ACHN (cell line): ENCODE results near the gene CUBN.
A peak's percentile ranks its signal among the peaks of the same experiment; 100 is the strongest.

ENCODE experiments used
- DNase-seq: peaks from one replicate; pipeline ENCODE4 v3.0.0-alpha.2; 2015
- in situ Hi-C: cut with HindIII; loops from 2 replicates; pipeline ENCODE4 v1.10.0; 2017; ENCODE audit warnings: low sequenced_read_pairs, low pct_ligation_motif_present, low pct_unique_long_range_greater_than_20kb

Gene CUBN

DNA sequence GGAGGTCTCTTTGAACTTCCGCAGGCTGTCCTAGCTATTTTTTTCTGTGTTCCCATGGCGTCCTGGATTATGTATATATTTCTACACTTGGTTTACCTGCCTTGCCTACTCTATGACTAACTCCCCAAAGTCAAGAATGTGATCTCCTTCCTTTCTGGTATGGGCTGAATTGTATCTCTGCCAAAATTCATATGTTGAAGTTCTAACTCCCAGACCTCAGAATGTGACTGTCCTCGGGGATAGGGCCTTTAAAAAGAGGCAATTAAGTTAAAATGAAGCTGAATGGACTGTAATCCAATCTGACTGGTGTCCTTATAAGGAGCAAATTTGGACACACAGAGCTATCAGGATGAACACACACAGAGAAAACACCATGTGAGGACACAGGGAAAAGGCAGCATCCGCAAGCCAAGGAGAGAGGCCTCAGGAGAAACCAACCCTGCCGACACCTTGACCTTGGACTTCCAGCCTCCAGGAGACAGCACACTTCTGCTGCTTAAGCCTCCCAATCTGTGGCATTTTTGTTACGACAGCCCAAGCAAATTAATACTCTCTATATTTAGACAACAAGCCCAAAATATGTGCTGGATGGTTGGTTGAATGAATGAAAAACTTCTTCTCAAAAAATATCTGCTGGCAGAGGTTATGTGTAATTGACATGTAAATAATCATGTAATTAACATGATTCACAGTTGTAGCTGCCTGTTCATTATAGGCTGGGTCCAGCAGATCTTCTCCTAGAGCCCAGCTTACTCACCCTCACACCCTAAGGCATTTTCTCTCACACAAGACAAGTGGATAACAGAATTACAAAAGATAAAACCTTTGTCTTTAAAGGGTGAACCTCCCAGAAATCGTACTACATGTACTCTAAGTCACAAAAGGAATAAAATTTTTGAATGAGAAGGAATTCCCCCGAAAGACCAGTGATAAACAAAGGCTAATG is 123.7 kb downstream of the CUBN start:
- in situ Hi-C loops, result no loop called here
- DNase-seq, result no peak

DNA sequence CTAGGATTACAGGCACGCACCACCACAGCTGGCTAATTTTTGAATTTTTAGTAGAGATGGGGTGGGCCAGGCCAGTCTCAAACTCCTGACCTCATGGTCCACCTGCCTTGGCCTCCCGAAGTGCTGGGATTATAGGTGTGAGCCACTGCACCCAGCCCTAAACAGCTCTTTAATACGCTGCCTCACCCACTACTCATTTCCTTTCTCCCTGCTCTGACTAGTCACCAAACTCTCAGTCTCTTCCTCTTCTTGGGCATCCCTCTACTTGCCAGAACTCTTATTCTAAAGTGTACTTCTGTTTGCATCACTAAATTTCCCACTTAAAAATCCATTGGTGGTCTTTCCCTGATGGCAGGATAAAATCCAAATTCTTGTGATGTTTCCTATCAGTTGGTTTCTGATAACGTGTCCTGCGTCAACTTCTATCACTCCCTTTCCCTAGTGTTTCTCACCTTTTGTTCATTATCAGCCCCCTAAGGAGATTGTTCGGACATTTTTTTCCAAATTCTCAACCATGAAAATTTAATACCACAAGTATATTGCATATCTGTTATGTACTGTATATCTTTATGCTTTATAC is 124.7 kb downstream of the CUBN start:
- no peak for DNase-seq
- in situ Hi-C loops, result no loop called here

DNA sequence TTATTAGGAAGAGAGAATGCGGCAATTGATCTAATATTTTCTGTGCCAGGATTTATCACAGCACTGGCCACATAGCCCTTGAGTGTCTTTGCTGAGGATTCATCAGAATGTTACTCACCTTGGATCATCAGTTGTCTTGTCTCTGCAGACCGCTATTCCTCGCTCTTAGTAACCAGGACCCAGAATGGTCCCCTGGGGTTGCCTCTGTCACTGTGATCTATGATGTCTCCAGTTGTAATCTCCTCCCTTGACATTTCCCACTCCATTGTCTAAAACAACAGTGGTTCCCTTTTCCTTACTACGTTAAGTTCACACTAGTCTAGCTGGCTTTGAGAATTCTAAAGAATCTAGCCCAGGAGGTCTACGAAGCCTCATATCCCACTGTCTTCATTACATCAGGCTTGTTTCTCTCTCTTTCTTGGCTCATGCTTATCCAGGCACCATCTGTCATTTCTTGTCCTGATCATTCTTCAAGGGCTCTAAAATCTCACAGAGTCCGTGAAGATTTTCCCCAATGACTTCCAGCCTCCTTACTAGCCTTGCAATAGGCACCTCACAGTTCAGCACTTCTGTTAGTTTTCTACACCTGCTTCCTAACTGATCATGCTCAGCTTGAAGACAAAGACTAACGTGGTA is 125.8 kb downstream of the CUBN start:
- no peak for DNase-seq
- in situ Hi-C loops, result no loop called here

DNA sequence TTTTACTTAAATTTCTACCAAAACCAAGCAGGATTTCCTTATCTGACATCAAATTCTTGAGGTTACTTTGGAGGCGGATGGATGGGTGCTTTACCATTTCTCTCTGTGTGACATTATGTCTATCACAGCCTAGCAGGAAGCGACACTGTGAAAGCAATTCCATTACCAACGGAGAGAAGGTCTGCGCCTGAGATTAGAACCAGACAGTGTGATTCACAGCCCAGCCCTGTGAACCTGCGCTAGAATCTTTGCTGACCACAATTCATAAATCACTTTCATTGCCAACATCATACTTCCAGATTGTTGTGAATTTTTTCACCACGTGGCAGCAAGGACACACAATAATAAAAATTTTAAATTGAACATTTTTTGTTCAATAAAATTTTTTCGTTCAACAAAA is 126.5 kb downstream of the CUBN start:
- DNase-seq, result no peak

DNA sequence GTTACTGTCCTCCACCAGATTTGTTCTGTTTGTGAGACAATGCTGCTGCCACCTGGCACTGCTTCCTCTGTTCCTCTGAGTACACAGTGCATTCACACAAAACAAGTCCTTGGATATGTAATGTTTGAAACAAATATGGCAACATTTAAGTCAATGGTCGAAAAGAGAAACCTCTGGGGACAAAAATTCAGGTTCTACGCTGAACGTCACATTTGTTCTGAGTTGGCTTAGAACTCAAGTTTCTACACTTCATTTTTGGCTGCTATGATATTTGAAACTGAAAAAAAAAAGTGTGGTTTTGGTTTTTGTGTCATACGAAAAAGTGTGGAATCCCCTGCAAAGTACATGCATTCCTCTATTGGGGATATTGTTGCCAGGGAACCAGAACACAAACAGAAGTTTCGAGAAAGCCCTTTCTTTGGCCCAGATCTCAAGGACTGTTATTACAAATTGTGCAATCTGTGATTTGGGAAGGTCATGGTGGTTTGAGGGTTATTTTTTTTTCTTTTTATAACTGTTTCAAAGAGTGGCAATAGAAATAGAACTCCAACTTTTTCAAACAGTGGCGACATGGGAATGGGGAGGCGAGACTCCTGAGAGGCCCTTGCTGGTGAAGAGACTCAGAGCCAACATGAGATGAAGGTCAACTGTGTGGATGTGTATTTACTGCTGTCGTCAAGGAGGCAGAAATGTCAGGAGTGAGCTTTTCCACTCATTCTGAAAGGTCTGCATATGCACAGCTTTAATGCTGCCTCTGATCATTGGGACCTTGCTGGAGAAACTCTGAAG is 127.5 kb downstream of the CUBN start:
- DNase-seq, result no peak
- in situ Hi-C loops, result no loop called here

More for the DNA sequence above, 126.5 kb downstream of the CUBN start:
- in situ Hi-C loops, result no loop called here

DNA sequence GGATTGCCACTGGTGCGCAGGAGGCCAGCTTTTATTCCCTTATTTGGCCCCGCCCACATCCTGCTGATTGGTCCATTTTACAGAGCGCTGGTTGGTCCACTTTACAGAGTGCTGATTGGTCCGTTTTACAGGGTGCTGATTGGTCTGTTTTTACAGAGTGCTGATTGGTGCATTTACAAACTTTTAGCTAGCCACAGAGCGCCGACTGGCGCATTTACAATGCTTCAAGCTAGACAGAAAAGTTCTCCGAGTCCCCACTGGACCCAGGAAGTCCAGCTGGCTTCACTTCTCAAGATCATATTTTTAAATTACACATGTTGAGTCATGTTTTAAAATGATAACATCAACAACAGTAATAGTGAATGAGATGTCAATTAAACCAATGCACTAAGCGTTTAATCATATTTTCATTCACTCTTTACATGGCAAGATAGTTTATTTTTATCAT is 128.3 kb downstream of the CUBN start:
- in situ Hi-C loops, result no loop called here
- no peak for DNase-seq

DNA sequence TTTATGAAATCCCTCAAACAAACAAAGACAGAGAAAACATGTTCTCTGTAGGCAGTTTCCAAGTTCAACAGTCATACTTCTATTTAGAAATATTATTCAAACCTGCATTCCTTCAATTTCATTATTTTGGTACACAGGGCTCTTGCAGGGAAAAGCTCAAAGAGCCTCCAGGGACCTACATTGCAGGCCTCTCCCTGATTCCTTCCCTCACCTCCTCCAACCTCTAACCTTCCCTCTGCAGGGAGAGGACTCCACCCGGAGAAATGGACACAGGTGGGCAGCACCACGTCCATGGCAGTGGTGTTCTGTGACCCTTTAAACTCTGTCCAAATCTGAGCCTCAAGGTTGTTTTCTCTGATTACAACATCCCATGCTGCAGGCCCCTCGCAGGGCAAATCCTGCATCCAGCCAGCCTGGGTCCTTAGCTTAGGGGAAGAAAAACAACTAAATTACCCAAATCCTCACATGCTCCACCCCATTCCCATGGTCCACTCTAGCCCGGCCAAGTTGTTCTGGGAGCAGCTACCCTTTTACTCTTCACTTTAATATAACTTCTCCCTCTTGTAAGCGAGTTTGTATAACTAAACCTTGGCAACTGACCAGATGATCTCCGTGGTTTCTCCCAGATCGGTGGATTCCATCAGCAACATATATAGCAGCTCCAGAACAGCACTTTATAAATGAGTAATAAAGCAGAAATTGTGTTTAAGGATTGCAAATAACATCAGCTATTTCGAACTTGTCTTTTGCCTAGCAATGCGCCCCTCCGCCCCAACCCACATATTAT is 129.8 kb downstream of the CUBN start:
- DNase-seq, result no peak
- in situ Hi-C loops, result no loop called here

DNA sequence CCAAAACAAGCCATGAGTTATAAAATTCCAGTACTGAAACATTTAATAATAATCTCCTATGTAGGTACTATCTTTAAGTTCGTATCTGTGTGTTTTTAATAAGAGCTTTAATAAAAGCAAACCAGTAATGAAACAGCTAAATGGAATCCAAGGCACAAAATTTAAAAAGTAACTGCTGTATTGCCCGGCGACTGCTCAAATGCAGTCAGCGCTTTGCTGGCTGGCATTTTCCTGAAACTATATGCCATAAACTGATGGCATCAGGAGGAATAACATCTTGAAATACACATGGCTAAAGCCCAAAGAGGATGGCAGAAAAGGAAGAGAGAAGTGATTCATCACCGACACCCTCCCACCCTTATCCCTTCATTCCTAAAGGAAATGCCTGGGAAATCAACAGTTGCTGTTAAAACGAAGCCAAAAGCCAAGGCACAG is 133.1 kb downstream of the CUBN start:
- in situ Hi-C loops, result no loop called here
- no peak for DNase-seq

DNA sequence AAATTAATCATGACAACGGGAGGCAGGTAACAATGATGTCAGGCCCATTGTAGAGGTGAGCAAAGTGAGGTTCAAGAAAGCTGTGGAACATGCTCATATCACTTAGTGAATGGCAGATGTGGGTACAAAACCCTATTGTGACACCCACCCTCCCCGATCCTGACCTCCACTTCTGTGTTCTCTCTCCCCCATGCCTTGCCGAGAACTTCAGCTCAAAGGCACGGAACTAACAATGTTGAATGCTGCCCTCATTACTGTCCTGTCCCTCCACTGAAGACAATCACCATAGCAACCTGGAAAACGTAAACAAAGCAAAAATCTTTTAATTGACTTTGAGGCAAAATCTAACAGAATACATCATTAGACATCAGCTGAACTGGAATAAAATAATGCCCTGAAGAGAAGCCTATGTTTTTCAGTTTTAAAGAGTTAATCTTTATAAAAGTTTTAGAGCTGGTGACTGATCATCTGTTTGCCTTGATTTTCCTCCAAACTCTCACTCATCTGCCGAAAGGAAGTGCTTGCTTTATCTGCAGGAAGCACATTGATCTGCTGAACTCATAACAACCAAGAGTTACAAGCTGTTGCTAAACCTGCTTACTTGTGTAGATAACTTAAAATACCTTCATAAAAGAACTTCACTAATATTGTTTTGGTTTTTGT is 133.6 kb downstream of the CUBN start:
- DNase-seq, result no peak
- in situ Hi-C loops, result no loop called here

DNA sequence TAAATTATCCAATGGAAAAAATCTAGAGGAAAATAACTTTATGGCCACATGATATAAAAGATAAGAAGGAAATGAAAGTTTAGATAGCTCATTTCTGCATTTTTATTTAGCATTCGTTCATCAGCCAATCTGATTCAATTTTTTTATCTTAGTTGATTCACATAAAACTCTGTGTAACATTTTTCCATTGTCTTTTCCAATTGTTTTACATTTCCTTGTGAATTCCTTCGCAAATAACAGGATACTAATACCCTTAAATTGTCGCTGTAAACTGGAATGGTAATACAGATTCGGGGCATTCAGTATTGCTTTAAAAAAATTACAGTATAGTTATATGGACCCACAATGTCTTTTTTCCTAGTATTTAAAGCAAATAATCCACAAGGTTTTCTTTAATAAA is 136.4 kb downstream of the CUBN start:
- in situ Hi-C loops, result no loop called here
- DNase-seq, result no peak

DNA sequence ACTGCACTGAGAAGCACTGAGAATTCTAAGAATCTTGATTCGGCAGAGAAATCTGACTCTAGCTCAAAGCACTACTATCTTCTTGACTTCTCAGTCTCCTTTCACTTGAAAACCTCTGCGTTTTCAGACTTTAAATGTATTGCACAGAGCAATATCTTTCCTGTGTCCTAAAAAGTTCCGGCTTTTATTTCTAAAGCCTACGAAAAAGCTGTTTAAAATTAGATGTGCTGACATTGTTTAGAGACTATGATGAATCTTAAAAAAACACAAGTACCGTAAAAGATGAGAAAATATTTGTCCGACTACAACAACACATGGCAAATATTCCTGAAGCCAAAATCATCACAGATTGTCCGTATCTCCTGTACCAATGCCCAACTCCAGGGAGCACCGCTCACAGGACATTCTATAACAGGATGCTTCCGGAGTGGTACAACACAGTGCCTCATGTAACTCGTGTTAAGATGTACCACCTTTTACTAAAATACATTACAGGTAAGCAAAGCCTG is 136.9 kb downstream of the CUBN start:
- in situ Hi-C loops, result no loop called here
- DNase-seq, result no peak

DNA sequence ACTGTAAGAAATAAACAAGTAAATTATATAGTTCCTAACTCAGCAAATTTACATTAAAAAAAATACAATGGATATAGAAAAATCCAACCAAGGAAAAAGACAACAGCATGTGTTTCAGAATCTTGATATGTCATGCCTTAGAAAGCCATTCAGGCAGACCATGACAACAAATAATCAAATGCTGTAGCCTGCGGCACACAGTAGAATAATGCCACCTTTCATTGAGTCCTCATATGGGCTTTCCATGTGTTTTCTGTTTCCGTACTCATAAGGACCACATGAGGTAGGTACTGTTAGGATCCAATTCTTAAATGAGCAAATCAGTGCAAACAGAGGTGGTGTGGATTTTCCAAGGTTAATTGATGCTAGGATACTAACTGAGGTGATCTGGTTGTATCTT is 138.6 kb downstream of the CUBN start:
- DNase-seq, result no peak
- in situ Hi-C loops, result no loop called here

DNA sequence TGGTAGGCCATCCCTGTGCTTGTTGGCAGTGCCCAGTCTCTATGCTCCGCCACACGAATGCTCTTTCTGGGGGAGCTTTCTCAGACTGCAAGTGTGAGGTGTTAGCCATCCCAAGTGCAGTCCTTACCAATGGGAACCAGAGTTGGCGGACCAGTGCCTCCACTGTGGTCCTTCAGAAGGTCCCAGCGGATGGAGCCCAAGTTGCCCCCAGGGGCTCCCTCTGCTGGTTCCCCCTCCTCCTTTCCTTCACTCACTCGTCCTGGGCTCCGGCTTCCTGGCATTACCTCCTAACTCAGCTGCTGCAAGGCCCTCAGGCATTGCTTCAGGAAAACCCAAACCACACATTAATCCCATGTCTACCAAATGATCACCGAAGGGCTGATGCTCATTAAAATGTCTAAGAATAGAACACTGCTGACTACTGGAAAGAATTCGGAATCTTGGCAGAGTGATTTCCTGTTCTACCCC is 139.8 kb downstream of the CUBN start:
- no peak for DNase-seq
- in situ Hi-C loops, result no loop called here

DNA sequence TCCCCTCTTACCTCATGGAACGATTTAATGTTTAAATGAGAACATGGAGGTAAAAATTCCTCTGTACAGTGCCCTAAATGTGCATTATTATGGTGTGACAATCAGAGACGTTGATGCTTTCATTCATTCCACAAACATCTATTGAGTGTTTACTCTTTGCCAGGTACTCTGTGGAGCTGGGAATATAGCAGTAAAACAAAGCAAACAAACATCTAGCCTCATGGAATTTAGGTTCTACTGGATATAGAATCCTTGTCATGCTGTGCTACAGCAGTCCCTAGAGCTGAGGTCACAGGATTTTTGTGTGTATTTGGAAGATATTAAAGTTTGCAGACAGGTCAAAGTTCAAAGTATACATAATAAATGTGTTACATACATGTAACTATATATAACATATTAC is 140.7 kb downstream of the CUBN start:
- no peak for DNase-seq
- in situ Hi-C loops, result no loop called here

DNA sequence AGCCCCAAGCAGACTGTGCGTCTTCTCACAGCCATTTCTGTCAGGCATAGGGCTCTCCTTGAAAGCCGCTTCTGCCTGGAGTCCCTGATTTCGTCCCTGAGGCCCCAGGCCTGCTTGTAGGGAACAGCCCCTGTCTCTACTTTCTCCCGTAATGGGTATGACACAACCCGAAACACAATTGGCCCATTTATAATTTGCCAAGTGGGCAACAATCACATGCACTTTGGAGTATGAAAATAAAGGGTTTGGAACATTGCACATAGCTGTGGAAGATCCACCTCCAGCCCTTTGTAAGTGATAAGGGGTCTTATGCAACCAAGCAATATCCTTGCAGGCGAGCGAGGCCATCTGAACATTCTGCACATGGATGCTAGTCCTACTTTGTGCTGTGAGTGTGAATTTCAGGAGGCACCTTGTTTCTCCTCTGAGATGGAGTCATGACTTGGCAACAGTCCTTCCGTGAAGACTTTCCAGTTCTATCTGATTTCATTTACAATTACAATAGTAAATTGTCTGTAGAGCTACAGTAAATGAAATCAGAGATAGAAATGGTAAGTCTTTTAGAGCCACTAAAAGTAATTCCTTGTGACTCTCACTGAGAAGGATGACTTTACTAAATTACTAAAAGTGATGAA is 141.5 kb downstream of the CUBN start:
- DNase-seq, result no peak
- in situ Hi-C loops, result no loop called here

DNA sequence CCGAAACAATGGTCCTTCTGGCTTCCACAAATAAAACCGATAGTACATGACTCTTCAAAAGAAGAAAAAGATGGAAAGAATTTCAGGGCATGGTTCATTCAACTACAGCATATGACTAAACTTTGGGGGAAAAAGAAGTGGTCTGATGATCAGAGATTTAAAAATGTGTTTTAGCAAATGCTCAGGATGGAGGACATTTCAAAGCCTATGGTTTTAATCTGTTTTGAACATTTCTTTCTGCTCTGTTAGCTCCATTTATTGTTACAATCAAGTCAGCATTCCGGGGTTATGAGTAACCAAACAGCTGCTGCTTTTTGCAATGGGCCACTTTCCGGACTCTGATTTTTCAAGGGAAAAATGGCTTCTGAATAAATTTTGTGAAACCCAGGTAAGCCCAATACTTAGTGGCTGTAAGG is 142.4 kb downstream of the CUBN start:
- DNase-seq, result peak; percentile 52
- in situ Hi-C loops, result no loop called here
